Hematopoietic multipotent progenitor cell treated with erythropoietin and hydrocortisone succinate and interleukin-3 and kit ligand, for 6 days (in vitro differentiated cells): Measurements from ENCODE around the gene FKBP8.
A peak's percentile ranks its signal among the peaks of the same experiment; 100 is the strongest.

Source experiments
- DNase-seq: peaks from one replicate; pipeline ENCODE4 v3.0.0-alpha.2; 2015

Gene FKBP8

DNA sequence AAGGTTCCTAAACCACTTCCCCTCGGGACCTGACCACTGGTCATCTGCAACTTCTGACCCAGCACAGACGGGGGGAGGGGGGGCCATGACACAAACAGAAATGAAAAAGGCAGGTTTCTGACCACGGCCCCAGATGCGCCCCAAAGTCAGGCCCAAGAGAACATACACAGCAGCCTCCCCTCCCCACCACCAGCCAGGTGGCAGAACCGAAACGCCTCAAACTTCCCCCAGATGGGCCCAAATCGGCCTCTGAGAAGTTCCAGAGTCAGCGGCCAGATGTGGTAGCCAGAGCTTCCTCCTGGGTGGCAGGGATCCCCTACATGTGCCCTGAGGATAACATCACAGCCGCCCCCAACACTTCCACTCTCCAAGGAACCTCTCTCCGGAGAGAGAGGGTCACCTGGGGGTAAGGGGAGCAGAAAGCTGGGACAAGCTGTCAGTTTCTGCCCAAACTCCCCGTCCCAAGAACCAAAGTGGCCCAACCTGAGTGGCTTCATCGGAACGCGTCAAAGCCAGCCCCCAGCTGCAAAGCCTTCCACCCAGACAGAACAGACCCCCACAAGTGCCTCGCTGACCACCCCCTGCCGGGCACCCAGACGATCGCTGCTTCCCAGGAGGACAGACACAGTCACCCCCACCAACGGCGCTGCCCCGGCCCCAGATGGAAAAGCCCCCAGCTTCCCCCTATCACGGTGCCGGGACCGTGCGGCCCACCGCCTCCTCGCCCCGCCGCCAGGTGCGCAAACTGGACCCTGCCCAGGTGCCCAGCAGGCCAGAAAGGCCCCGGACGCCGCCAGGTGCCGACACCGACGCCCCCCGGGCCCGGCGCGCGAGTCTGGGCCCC lies 22.3 kb downstream of the FKBP8 start:
- DNase-seq: peak; percentile 51

DNA sequence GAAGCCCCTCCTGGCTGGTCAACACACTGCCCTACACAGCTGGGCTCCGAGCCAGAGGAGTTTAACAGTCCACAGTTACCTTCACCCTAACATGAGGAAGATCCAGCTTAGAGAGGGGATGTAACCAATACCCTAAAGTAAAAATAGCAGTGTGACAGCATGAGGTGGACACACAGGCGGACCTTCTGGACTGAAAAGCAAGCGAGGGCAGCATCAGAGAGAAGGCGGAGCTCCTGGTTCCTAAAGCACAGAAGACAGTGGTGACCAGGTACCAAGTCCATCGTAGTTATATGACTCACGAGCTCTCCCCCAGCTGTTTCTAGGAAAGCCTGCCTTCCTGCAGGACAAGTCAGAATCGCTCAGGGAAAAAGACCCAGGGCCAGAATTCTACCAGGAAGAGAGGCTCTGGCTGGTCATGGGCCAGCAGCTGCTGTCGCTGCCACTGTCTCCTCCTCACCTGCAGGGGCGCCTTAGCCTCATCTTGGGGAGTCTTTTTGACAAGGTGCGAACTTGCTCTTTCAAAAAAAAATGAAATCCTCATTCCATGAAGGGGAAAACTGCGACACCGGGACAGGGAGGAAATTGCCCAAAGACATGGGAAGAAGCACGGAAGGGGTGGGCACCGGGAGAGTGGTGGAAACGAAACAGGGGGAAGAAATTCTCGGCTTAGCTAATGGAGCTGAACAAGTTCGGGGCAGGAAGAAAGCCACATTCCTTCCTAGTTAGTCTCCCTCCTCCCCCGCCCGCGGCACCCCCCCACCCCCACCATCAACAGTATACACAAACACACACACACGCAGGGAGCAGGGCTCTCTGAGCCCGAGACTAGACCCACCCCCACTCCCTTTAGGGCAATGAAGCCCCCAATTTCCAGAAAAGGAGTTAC lies 23.2 kb downstream of the FKBP8 start:
- peak; percentile 89 for DNase-seq

DNA sequence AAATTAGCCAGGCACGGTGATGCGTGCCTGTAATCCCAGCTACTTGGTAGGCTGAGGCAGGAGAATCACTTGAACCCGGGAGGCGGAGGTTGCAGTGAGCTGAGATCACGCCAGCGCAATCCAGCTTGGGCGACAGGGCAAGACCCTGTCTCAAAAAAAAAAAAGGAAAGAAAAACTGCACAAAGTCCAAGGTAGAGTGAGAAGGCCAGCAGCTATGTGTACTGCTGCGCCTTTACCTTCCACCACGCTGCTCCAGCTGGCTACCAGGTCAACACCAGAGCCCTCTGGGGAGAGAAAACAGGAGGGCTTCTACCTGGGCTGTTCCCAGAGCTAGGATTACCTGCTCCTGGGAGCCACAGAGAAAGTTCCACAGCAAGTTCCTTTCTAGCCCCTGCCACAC lies 24.7 kb downstream of the FKBP8 start:
- DNase-seq: no peak

DNA sequence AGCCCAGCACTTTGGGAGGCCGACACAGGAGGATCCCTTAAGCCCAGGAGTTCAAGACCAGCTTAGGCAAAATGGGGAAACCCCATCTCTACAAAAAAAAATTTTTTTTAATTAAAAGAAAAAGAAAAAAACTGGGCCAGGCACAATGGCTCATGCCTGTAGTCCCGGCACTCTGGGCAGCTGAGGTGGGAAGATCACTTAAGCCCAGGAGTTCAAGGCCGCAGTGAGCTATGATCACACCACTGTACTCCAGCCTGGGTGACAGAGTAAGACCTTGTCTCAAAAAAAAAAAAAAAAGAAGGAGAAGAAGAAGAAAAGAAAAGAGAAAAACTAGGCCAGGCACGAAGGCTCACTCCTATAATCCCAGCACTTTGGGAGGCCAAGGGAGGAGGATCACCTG lies 25.8 kb downstream of the FKBP8 start:
- DNase-seq: no peak

DNA sequence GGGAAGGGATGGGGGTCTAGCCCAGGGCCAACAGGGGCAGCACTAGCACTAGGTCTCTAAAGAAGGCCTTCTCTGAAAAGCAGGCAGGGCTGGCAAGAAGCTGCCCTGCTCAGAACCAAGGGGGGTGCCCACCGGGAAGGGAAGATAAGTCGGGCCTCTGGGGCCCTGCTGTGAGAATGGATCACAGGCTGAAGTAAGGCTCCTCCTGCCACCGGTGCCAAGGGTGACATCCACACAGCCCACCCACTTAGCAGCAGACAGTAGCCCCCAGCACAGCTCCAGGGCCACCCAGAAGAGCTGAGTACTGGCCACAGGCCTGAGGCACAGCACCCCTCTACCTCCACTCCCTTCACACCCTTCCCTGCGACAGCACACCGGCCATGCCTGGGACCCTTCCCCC lies 27.4 kb downstream of the FKBP8 start:
- no peak for DNase-seq

DNA sequence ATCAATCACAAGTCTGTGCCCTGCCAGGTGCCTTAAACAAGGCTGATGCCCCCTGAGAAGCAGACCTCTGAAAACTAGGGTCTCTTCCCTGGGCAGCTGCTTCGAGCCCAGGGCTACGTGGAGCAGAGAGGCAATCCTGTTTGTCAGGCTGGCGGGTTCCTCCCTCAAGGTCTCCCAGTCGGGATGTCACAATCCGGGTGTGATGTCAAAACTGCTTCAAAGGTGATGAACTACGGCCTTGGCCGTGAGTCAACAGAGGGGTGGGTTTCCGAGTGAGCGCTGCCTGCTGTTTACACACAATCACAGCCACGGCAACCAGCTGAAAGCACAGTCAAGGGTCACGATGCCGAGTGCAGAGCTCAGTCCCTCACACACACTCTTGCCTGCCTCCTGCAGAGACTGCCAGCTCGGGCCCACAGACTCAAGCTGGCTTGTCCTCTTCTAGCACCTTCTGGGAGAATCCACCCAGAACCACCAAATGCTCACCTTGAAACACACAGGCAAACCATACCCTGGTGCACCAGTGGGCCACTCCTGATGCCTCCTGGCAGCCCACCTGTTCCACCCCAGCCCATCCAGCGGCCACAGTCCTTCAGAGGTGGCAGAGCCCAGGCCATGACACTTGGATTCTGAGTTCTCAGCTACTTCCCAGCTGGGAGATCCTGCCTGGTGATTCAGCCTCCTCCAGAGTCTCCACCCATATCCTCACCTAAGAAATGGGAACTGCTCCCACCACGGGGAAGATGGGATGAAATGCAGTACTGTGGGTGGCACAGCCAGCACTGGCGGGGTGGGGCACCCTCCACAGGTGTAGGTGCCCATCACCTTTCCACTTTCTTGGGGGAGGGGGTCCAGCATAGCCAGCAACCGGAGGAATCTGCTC lies 28.3 kb downstream of the FKBP8 start:
- DNase-seq: no peak

DNA sequence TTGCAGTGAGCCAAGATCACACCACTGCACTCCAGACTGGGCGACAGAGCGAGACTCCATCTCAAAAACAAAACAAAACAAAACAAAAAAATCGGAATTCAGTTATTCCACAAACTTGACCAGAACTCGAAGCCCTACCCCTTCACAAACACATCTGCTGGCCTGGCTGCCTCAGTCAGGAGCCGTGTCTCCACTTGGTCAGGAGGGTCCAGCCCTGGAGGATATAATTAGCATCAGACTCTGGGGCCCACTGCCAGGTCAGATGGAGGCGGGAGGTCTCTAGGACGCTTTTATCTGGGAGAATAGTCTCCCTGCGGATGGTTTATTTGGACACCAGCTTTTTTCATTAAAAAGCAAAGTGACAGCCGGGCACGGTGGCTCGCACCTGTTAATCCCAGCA lies 29.5 kb downstream of the FKBP8 start:
- DNase-seq: no peak

DNA sequence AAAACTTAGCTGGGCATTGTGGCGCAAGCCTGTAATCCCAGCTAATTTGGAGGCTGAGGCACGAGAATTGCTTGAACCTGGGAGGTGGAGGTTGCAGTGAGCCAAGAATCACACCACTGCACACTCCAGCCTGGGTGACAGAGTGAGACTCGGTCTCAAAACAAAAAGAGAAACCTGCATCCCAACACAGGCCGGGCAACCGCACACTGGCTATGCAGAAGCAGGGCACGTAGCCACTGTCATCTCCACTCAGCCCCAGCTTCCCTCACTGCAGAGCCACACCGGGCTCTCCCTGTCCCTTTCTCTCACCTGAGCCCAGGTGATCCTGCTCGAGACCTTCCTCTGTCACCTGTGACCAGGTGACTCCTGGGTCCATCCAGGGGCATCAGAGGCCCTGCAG lies 33.2 kb downstream of the FKBP8 start:
- no peak for DNase-seq

DNA sequence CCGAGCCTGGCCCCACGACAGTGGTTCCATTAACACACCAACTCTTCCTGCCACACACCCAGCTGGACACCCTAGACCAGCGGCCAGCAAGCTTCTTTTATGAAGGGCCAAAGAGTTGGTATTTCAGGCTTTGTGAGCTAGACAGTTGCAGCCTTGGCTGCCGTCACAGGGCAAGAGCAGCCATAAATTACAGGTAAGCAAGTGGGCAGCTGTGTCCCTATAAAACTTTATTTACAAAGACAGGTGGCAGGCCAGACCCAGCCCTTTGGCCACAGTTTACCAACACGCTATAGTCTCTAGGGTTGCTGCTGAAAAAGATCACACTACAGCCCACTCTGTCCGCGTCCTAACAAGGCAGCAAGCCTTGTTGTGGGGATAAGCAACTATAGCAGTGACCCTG lies 34.8 kb downstream of the FKBP8 start:
- DNase-seq: no peak

DNA sequence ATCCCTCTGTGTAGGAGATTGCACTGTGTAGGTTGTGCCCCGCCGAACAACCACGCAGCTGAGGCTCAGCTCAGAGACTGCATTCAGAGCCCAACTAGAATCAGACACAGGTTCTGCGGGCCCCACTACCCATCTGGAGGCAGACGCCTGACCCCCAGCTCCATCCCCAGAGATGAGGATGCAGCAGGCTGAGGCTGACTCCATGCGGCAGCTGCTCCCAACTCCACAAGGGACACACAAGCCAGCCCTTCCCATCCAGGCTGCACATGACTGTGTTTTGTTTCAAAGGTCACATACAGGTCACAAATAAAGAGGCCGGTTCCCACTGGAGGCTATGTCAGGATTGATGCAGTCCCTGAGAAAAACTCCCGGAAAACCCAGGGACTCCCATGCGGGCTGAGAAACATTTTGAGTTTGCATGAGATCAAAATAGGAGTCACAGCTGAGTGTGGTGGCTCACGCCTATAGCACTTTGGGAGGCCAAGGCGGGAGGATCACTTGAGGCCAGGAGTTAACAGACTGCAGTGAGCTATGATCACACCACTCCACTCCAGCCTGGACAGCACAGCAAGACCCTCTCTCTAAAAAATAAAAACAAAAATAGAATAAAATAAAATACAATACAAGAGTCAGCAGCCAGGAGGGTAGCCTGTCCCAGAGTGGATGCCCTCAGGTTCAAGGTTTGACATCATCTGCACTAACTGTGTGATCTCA lies 35.5 kb downstream of the FKBP8 start:
- DNase-seq: no peak

DNA sequence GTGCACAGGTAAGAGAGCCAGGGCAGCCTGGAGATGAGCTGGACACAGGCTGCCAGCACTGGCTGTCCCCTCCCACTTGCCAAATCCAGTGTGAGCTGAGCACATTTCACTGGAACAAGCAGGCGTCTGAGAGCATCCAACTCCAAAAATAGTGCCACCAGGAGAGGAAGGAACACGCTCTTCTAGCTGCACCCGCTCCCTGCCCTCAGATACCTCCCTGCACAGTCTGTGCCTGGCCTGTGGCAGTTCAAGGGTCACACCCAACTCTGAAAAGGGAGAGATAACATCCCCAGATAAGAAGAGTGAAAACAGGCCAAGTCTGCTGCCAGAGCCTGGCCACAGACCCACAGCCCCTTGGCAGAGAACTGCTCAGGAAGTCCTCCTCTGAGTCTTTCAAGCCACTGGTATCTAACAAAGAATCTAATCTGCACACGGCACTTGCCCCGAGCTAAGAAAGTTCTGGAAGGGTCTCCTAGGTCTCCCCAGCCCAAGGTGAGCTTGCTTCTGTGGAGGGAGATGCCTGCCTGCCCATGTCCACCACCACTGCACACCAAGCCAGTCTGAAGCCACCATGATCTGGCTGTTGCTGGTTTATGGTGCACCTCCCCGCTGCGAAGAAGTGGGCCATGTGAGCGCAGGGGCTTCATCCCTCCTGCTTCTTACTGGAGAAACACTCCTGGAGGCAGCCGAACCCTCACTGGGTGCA lies 36.2 kb downstream of the FKBP8 start:
- DNase-seq: peak; percentile 90

DNA sequence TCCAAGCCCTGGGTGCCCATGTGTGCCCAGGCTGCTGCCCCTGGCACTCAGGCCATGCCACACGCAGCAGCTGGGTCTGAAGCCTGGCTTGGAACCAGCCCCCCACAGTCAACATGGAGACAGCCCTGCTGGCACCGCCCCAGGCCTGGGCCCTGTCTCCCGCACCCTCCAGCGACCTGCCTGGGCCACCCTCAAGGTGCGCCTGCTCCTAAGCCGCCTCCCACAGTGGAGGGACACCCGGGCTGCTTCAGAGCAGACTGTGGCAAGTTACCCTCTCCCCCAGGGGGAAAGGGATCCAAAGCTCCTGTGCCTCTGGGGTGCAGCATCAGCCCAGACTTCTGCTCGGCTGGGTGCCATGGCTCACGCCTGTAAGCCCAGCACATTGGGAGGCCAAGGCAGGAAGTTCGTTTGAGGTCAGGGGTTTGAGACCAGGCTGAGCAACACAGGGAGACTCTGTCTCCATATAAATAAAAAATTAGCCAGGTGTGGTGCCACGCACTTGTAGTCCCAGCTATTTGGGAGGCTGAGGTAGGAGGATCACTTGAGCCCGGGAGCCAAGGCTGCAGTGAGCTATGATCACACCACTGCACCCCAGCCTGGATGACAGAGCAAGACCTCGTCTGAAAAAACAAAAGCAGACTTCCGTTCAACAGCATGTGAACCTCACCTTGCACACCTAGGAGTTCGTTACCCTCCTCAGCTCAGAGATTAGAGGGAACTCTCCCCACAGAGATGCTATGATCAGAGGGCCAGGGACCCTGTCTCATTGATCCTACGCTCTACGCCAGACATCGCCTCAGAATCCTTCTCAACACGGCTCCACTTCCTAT lies 37.1 kb downstream of the FKBP8 start:
- peak; percentile 40 for DNase-seq

DNA sequence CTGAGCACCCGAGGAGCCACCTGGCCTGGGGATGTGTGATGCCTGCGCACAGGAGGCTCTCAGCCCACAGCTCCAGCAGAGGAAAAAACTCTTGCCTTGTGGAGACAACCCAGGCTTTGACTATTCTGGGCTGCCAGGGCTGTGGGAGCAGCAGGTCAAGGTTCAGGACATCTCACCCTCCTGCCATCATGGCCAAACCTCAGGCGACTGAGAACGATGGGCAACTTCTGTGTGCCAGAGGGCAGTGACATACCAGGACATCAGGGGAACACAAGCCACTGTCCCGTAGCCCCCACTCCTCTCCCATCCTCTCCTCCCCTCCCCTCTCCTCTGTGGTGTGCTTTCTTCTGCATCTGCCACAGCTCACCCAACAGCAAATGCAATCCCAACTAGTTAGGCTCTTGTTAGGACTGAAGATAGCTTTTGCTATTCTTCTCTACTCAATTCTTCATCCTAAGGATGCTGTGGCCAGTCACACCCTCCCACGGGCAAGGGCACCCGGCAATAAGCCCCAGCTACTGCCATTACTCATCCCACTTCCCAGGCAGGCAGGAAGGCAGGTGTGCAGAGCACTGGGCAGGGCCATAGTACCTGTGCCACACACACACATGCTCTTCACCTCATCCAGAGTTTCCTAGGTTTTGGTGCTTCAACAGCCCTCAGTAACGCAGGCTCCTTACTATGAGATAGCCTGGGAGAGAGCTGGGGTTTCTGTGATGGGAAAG lies 38.3 kb downstream of the FKBP8 start:
- DNase-seq: no peak

DNA sequence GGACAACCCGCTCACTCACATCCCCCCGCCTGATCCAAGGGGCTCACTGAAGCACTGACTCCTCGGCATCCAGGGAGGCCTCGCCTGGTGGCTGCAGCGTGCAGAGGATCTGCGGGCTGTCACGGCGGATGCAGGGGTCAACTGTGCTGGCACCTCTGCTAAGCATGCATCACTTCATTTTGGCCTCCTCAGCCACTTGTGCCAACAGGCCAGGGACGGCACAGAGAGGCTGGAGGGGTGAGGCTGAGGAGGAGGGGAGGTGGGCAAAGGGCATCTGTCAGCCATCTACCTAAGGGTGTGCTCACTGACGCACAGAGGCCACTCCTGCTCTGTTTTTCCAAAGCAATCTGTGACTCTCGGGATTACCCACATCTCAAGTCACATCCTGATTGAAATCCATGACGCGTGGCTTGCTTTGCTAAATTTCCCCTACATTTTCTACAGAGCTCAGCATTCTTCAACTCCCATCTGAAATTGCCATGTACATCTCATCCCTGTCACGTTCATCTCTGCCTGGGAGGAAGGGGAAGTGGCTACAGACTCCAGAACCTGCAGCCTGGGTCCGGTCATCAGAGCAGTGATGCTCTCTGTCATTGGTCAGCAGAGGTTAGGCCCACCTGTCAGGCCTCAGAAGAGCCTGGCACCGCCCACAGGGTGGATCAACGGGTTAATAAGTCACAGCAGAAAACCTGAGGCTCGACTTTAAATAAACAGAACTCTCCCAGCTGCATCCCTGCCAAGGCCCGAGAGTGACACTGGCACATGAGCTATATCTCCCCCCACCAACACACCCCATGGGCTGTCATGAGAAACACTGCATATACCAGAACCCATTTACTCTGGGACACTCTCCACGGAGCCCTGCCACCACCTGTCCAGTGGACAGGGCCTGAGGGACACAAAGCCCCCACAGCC lies 39.1 kb downstream of the FKBP8 start:
- no peak for DNase-seq

DNA sequence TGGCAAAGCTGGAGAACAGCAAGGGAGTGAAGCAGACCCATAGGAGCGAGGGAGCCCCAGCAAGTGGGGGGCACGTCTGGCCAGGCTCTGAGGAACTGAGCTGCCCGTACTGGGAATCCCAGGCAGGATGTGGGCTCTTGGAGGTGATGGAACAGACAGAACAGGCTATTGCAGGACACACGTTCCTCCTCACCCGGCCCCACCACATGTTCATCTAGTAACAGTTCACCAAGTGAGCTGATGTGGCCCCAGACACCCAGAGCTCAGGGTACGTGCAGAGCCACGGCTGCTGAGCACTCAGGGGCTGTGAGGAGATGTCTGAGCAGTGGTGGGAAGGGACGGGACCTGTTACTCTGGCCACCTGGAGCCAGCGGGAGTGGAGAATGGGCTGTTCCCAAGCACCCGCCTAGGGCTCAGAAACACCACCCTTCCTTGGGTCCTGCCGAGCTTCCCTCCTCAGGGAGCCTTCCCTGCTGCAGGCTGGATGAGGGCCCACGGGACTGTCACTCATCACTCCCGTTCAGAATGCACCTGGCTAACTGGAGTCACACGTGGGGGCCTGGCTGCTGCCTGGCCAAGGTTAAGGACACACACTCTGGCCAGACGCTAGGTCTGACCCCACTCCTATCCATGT lies 39.9 kb downstream of the FKBP8 start:
- DNase-seq: peak; percentile 42

DNA sequence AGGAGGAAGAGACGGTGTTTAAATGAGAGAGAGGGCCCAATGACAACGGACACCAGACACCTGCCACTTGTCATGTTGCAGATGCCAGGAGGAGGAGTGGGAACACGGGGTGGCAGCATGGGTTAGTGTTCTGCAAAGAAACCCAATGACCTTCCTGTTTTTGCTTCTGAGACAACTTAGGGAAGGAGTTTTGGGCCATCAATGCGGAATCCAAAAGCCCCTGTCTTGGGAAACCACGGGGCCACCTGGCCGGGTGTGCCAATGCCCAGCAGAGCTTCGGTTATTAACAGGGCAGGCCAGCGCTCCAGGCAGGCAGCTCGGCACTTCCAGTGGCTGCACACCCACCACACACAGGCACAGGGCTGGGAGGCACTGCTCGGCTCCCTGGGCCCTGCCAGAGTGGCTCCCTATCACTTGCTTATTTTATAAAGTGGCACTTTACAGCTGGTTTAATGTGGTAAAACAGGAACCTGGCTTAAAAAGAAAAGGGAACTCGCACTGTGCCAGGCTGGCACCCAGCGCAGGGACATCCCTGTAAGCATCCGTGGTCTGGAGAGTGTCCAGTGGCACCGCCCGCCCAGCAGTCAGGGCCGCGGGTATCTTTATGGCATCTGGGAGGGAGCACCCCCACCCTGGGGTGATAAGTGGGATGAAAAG lies 40.6 kb downstream of the FKBP8 start:
- DNase-seq: peak; percentile 60

DNA sequence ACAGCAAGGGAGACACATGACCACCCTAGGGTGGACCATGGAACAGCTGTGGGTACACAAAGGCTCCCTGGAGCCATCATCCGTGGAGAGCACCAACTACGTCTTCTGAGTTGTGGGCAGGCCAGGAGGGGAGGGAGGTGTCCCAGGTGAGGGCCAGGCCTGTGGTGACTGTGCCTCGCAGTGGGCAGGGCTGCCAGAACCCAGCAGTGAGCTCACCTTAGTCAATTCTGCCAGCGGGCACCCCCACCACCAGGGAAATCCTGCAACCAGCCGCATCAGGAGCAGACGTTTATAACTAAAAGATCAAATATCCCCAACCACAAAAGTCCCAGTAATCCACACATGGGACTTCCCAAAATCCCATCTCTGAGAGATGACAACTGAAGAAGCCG lies 41.1 kb downstream of the FKBP8 start:
- DNase-seq: no peak

DNA sequence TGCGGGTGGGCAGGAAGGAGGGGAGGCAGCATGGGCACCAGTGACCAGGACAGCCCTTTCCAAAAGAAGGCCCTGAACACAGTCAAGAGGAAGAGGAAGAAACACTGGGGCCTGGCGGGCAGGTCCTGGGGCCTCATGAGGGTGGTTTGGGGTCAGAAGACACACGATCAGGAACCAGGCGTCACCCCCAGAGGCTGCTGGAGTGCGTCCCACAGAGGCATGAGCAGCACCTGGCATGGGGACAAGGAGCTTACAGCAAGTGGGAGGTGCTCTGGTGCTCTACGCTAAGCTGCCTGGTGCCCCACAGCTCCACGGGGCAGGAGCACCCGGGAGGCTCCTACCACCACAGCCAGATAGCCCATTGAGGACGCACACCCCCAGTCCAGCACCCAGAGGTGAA lies 41.5 kb downstream of the FKBP8 start:
- DNase-seq: peak; percentile 51
